ENCODE results near the gene SUGCT.
"Not testable (repeated sequence)": the region's sequence is repeated elsewhere in the genome, so short reads cannot be mapped to it uniquely, and the experiment has no call there.

The SUGCT gene

GRCh38 chr7:40120020-40120419, 14.8 kb upstream of the SUGCT start:
- TF ChIP-seq CTCF (IDR thresholded peaks at IDR 0.05; ENCODE audit: control extremely low read depth, extremely low read depth, low read depth, missing control alignments), result no peak
- DNase-seq (ENCODE audit: extremely low spot score), result no peak
- CTCF ChIA-PET, result interaction anchor here (1.9 kb wide), 1 partner anchor 15 kb away, joined by 11 read pairs; the partner anchor contains the start of genes MPLKIP and SUGCT
- POLR2A ChIA-PET, result no interaction called here

- POLR2A ChIA-PET; DNase-seq (ENCODE audit: extremely low spot score): not testable (repeated sequence)
- CTCF ChIA-PET, result interaction anchor here (1.0 to 2.1 kb wide), 3 partner anchors 9 to 12 kb away, joined by 3 to 14 read pairs (median 4); partner anchors contain the start of genes MPLKIP and SUGCT
Measured at GRCh38 chr7:40122100-40122939, 12.5 kb upstream of the SUGCT start.

GRCh38 chr7:40122940-40123254, 11.9 kb upstream of the SUGCT start:
- no peak for DNase-seq (ENCODE audit: extremely low spot score)
- ChIA-PET CTCF (interaction anchor here (1.0 to 2.1 kb wide), 3 partner anchors 9 to 12 kb away, joined by 3 to 14 read pairs (median 4); partner anchors contain the start of genes MPLKIP and SUGCT), POLR2A (no interaction called here)
- TF ChIP-seq CTCF (IDR thresholded peaks at IDR 0.05; ENCODE audit: control extremely low read depth, extremely low read depth, low read depth, missing control alignments), result no peak

- ChIA-PET POLR2A (interaction anchor here (0.7 kb wide), 1 partner anchor 1735 kb away, joined by 4 read pairs; no protein-coding TSS in a partner anchor), CTCF (interaction anchor here (0.5 to 4.1 kb wide), 22 partner anchors 10 to 705 kb away, joined by 3 to 20 read pairs (median 5); no protein-coding TSS in a partner anchor)
- no peak for DNase-seq (ENCODE audit: extremely low spot score)
- no peak for TF ChIP-seq CTCF (IDR thresholded peaks at IDR 0.05; ENCODE audit: control extremely low read depth, extremely low read depth, low read depth, missing control alignments)
Measured at GRCh38 chr7:40133561-40134427, 1.0 kb upstream of the SUGCT start.

- ChIA-PET CTCF (interaction anchor here (0.9 to 4.1 kb wide), 23 partner anchors 8 to 560 kb away, joined by 3 to 20 read pairs (median 5); no protein-coding TSS in a partner anchor), POLR2A (interaction anchor here (0.9 kb wide), 1 partner anchor 22 kb away, joined by 3 read pairs; no protein-coding TSS in a partner anchor)
- TF ChIP-seq CTCF (IDR thresholded peaks at IDR 0.05; ENCODE audit: control extremely low read depth, extremely low read depth, low read depth, missing control alignments), result no peak
- DNase-seq (ENCODE audit: extremely low spot score), result no peak
Measured at GRCh38 chr7:40135317-40135610, 459 bp downstream of the SUGCT start.

GRCh38 chr7:40137563-40137962, 2.8 kb downstream of the SUGCT start:
- CTCF ChIA-PET, result no interaction called here
- POLR2A ChIA-PET, result no interaction called here
- TF ChIP-seq CTCF (IDR thresholded peaks at IDR 0.05; ENCODE audit: control extremely low read depth, extremely low read depth, low read depth, missing control alignments), result no peak
- DNase-seq (ENCODE audit: extremely low spot score), result no peak
